WTC11 (cell line): ENCODE data around the gene NYAP1. TPM values are rescaled to one million over a fixed set of nuclear protein-coding genes. Genes with fewer than 3 reads are reported as not detected.

Experiments used
- ATF2 ChIP-seq: sonication (generic); formaldehyde crosslinking; IDR thresholded peaks from 2 replicates; pipeline ENCODE4 v1.8.1; 2022; ENCODE audit warnings: low read depth, missing genetic modification reagents, borderline replicate concordance
- CTCF ChIP-seq: fragments of 200-600 bp; IDR thresholded peaks from 2 replicates; pipeline ENCODE4 v1.8.0; 2022; ENCODE audit warnings: antibody characterized with exemption
- ERG ChIP-seq: fragments of 250-450 bp; sonication (Bioruptor Pico); IDR thresholded peaks from 2 replicates; pipeline ENCODE4 v1.8.0; 2021; ENCODE audit warnings: mild to moderate bottlenecking
- ETV6 ChIP-seq: sonication (generic); formaldehyde crosslinking; IDR thresholded peaks from 2 replicates; pipeline ENCODE4 v1.8.1; 2022; ENCODE audit warnings: mild to moderate bottlenecking, missing genetic modification reagents
- FOXJ3 ChIP-seq: sonication (generic); formaldehyde crosslinking; IDR thresholded peaks from 2 replicates; pipeline ENCODE4 v1.9.0; 2021; ENCODE audit warnings: missing genetic modification reagents, mild to moderate bottlenecking, borderline replicate concordance
- FOXK1 ChIP-seq: sonication (generic); formaldehyde crosslinking; IDR thresholded peaks from 2 replicates; pipeline ENCODE4 v1.8.0; 2022; ENCODE audit warnings: mild to moderate bottlenecking, moderate library complexity, missing genetic modification reagents
- FOXP4 ChIP-seq: sonication (generic); formaldehyde crosslinking; IDR thresholded peaks from 2 replicates; pipeline ENCODE4 v1.8.0; 2022; ENCODE audit warnings: mild to moderate bottlenecking, missing genetic modification reagents
- GABPB1 ChIP-seq: sonication (generic); formaldehyde crosslinking; IDR thresholded peaks from 2 replicates; pipeline ENCODE4 v1.8.1; 2023; ENCODE audit warnings: mild to moderate bottlenecking, missing genetic modification reagents
- GTF2I ChIP-seq: fragments of 250-450 bp; sonication (Bioruptor Pico); conservative IDR thresholded peaks from 2 replicates; pipeline ENCODE4 v1.4.0; 2021; ENCODE audit warnings: mild to moderate bottlenecking
- HMGXB4 ChIP-seq: sonication (generic); formaldehyde crosslinking; IDR thresholded peaks from 2 replicates; pipeline ENCODE4 v1.8.1; 2023; ENCODE audit warnings: mild to moderate bottlenecking, moderate library complexity, missing genetic modification reagents
- IRF2 ChIP-seq: sonication (generic); formaldehyde crosslinking; IDR thresholded peaks from 2 replicates; pipeline ENCODE4 v1.8.0; 2022; ENCODE audit warnings: low read depth, missing genetic modification reagents, borderline replicate concordance
- KAT7 ChIP-seq: sonication (generic); formaldehyde crosslinking; IDR thresholded peaks from 2 replicates; pipeline ENCODE4 v1.8.1; 2023; ENCODE audit warnings: missing genetic modification reagents, mild to moderate bottlenecking, borderline replicate concordance
- MYBL2 ChIP-seq: sonication (generic); formaldehyde crosslinking; IDR thresholded peaks from 2 replicates; pipeline ENCODE4 v1.8.1; 2023; ENCODE audit warnings: mild to moderate bottlenecking, moderate library complexity, missing genetic modification reagents
- NR2C2 ChIP-seq: sonication (generic); formaldehyde crosslinking; IDR thresholded peaks from 2 replicates; pipeline ENCODE4 v1.8.0; 2022; ENCODE audit warnings: mild to moderate bottlenecking, missing genetic modification reagents
- NR3C1 ChIP-seq: sonication (generic); formaldehyde crosslinking; conservative IDR thresholded peaks from 2 replicates; pipeline ENCODE4 v1.8.1; 2023; ENCODE audit warnings: low read depth, mild to moderate bottlenecking, missing genetic modification reagents
- PREB ChIP-seq: sonication (generic); formaldehyde crosslinking; IDR thresholded peaks from 2 replicates; pipeline ENCODE4 v1.8.1; 2022; ENCODE audit warnings: mild to moderate bottlenecking, missing genetic modification reagents, moderate library complexity, borderline replicate concordance
- PRRX2 ChIP-seq: fragments of 250-450 bp; sonication (Bioruptor Pico); IDR thresholded peaks from 2 replicates; pipeline ENCODE4 v1.8.0; 2021; ENCODE audit warnings: mild to moderate bottlenecking
- RELA ChIP-seq: sonication (generic); formaldehyde crosslinking; IDR thresholded peaks from 2 replicates; pipeline ENCODE4 v1.8.1; 2022; ENCODE audit warnings: missing genetic modification reagents, mild to moderate bottlenecking, borderline replicate concordance
- RORB ChIP-seq: fragments of 250-450 bp; sonication (Bioruptor Pico); IDR thresholded peaks from 2 replicates; pipeline ENCODE4 v1.9.0; 2021; ENCODE audit warnings: mild to moderate bottlenecking
- SMAD3 ChIP-seq: sonication (generic); formaldehyde crosslinking; IDR thresholded peaks from 2 replicates; pipeline ENCODE4 v1.8.0; 2022; ENCODE audit warnings: missing genetic modification reagents, mild to moderate bottlenecking, borderline replicate concordance
- TEAD1 ChIP-seq: sonication (generic); formaldehyde crosslinking; IDR thresholded peaks from 2 replicates; pipeline ENCODE4 v1.8.0; 2022; ENCODE audit warnings: mild to moderate bottlenecking, missing genetic modification reagents
- TEAD4 ChIP-seq: sonication (generic); formaldehyde crosslinking; IDR thresholded peaks from 2 replicates; pipeline ENCODE4 v1.8.0; 2022; ENCODE audit warnings: mild to moderate bottlenecking, missing genetic modification reagents
- USF1 ChIP-seq: sonication (generic); formaldehyde crosslinking; IDR thresholded peaks from 2 replicates; pipeline ENCODE4 v1.8.0; 2022; ENCODE audit warnings: mild to moderate bottlenecking, missing genetic modification reagents
- USF2 ChIP-seq: sonication (generic); formaldehyde crosslinking; IDR thresholded peaks from 2 replicates; pipeline ENCODE4 v1.8.1; 2023; ENCODE audit warnings: mild to moderate bottlenecking, missing genetic modification reagents, moderate library complexity
- ZMAT4 ChIP-seq: fragments of 250-450 bp; sonication (Bioruptor Pico); IDR thresholded peaks from 2 replicates; pipeline ENCODE4 v1.9.0; 2021; ENCODE audit warnings: mild to moderate bottlenecking
- ZNF219 ChIP-seq: sonication (generic); formaldehyde crosslinking; IDR thresholded peaks from 2 replicates; pipeline ENCODE4 v1.8.0; 2023; ENCODE audit warnings: missing genetic modification reagents, mild to moderate bottlenecking, borderline replicate concordance
- ZNF232 ChIP-seq: sonication (generic); formaldehyde crosslinking; IDR thresholded peaks from 2 replicates; pipeline ENCODE4 v1.8.0; 2022; ENCODE audit warnings: mild to moderate bottlenecking, missing genetic modification reagents
- ZNF416 ChIP-seq: fragments of 250-450 bp; sonication (Bioruptor Pico); IDR thresholded peaks from 2 replicates; pipeline ENCODE4 v1.9.0; 2021; ENCODE audit warnings: mild to moderate bottlenecking, inconsistent platforms
- total RNA-seq: library from RNA; stranded (reverse); gene quantifications from 3 replicates; pipeline ENCODE4 v1.2.3, GENCODE V29; 2021

The NYAP1 gene
- total RNA-seq, 1 experiment from 2014 or later, result 6.7 TPM

- TF ChIP-seq SMAD3 (CRISPR knock-in tag), result no peak
- TF ChIP-seq ZNF219 (CRISPR knock-in tag), result no peak
- no peak for TF ChIP-seq PREB (CRISPR knock-in tag)
- no peak for TF ChIP-seq CTCF
- no peak for TF ChIP-seq USF2 (CRISPR knock-in tag)
- no peak for TF ChIP-seq MYBL2
- TF ChIP-seq ETV6 (CRISPR knock-in tag), result peak; percentile 75; the same call in 1 of the 2 replicates
- peak; percentile 10; the same call in 1 of the 2 replicates for TF ChIP-seq USF1 (CRISPR knock-in tag)
- TF ChIP-seq RELA (CRISPR knock-in tag), result no peak
- TF ChIP-seq ERG (CRISPR knock-in tag), result no peak
- TF ChIP-seq HMGXB4 (CRISPR knock-in tag), result no peak
- TF ChIP-seq NR2C2, result no peak
- no peak for TF ChIP-seq FOXJ3 (CRISPR knock-in tag)
- TF ChIP-seq FOXK1 (CRISPR knock-in tag), result peak; percentile 85
- no peak for TF ChIP-seq IRF2
- peak; percentile 78 for TF ChIP-seq GABPB1
- no peak for TF ChIP-seq GTF2I (CRISPR knock-in tag)
- no peak for TF ChIP-seq ATF2 (CRISPR knock-in tag)
- no peak for TF ChIP-seq ZNF232
- no peak for TF ChIP-seq ZMAT4 (CRISPR knock-in tag)
- no peak for TF ChIP-seq ZNF416 (CRISPR knock-in tag)
- TF ChIP-seq NR3C1, result no peak
- no peak for TF ChIP-seq TEAD4
- no peak for TF ChIP-seq KAT7
- TF ChIP-seq RORB (CRISPR knock-in tag), result no peak
- no peak for TF ChIP-seq PRRX2 (CRISPR knock-in tag)
- 0 out of 2 replicates have a peak, but pooled peaks have one; percentile 12 for TF ChIP-seq FOXP4 (CRISPR knock-in tag)
- peak; percentile 10; the same call in 1 of the 2 replicates for TF ChIP-seq TEAD1
Measured at GRCh38 chr7:100538654-100539435, 55.1 kb downstream of the NYAP1 start, which contains the start of gene AGFG2 (continued).
